K562 (cell line): Measurements from ENCODE around the gene FCGR2B. TPM values are rescaled to one million over a fixed set of nuclear protein-coding genes. Genes with fewer than 3 reads are reported as not detected.

ENCODE experiments used
- HNRNPLL ChIP-seq: fragments of 200-400 bp; formaldehyde crosslinking; IDR thresholded peaks from 2 replicates; pipeline ENCODE4 v1.6.1; 2017; ENCODE audit warnings: low read length, low read depth, mild to moderate bottlenecking; ENCODE audit not compliant: poor library complexity, severe bottlenecking
- KAT7 ChIP-seq: sonication (generic); formaldehyde crosslinking; IDR thresholded peaks from 2 replicates; pipeline ENCODE4 v1.8.0; 2022; ENCODE audit warnings: missing genetic modification reagents, mild to moderate bottlenecking, borderline replicate concordance
- KLF6 ChIP-seq: fragments of 250-450 bp; sonication (Bioruptor Pico); IDR thresholded peaks from 2 replicates; pipeline ENCODE4 v1.4.0; 2020; ENCODE audit warnings: mild to moderate bottlenecking, moderate library complexity, borderline replicate concordance
- MYC ChIP-seq, 2 experiments: fragments of 250-450 bp in 1 of 2; sonication (Bioruptor Pico) in 1 of 2; IDR thresholded peaks; 2 replicates each; pipeline versions ENCODE4 v1.5.1 to v1.6.1; 2012 to 2021; ENCODE audit warnings: low read depth in 2 of 2, borderline replicate concordance in 1 of 2, improper control_type of control experiment in 1 of 2, low read length in 1 of 2, mild to moderate bottlenecking in 1 of 2, moderate library complexity in 1 of 2
- SRSF3 ChIP-seq: fragments of 200-400 bp; formaldehyde crosslinking; IDR thresholded peaks from 2 replicates; pipeline ENCODE4 v1.6.1; 2016; ENCODE audit warnings: mild to moderate bottlenecking, low read length, moderate library complexity; ENCODE audit not compliant: insufficient read depth
- ZBTB8A ChIP-seq: fragments of 450-650 bp; IDR thresholded peaks from 2 replicates; pipeline ENCODE4 v1.6.1; 2018; ENCODE audit warnings: mild to moderate bottlenecking, moderate library complexity; ENCODE audit not compliant: partially characterized antibody
- polyA plus RNA-seq, 8 experiments: library from polyadenylated mRNA; depleted of rRNA in 4 of 8; stranded (reverse) in 5 of 8; unstranded in 3 of 8; fragments of >200 nt; fragmentation: Nextera tagmentation in 2 of 8; fragmentation: Illumina TruSeq in 1 of 8; extraction: Ambion mirVana in 2 of 8; extraction: Trizol in 1 of 8; gene quantifications; 2 replicates each; pipeline versions ENCODE4 v1.2.1 to v1.2.3, GENCODE V29; 2011 to 2014; ENCODE audit warnings: inconsistent platforms in 1 of 8, missing spikeins in 1 of 8
- total RNA-seq, 7 experiments: library from RNA; depleted of rRNA in 6 of 7; stranded (reverse); fragments of >200 nt in 6 of 7; fragmentation: Illumina TruSeq in 2 of 7; extraction: Trizol in 2 of 7; gene quantifications; 2 replicates each; pipeline versions ENCODE4 v1.2.1 to v1.2.3, GENCODE V29; 2011 to 2021; ENCODE audit warnings: low replicate concordance in 1 of 7
- TF ChIP-seq, protein P1 (sequence below): sonication (generic); formaldehyde crosslinking; IDR thresholded peaks from 2 replicates; pipeline ENCODE4 v1.8.0; 2023; ENCODE audit warnings: mild to moderate bottlenecking, missing genetic modification reagents
- TF ChIP-seq, protein P2 (sequence below): fragments of 200-800 bp; sonication (Bioruptor generic); IDR thresholded peaks from 2 replicates; pipeline ENCODE4 v1.6.1; 2016; ENCODE audit warnings: missing genetic modification characterization, missing compliant biosample characterization
- TF ChIP-seq, protein P3 (sequence below): fragments of 450-650 bp; IDR thresholded peaks from one replicate; pipeline ENCODE4 v1.6.1; 2018; ENCODE audit warnings: mild to moderate bottlenecking, moderate library complexity; ENCODE audit not compliant: partially characterized antibody

Gene FCGR2B
- total and polyA plus RNA-seq, 9 of the 15 experiments (the other 6 are each of a cell fraction or from before 2014, with no cell fraction given), result 1.7 to 8.9 (median 3.9) TPM

DNA sequence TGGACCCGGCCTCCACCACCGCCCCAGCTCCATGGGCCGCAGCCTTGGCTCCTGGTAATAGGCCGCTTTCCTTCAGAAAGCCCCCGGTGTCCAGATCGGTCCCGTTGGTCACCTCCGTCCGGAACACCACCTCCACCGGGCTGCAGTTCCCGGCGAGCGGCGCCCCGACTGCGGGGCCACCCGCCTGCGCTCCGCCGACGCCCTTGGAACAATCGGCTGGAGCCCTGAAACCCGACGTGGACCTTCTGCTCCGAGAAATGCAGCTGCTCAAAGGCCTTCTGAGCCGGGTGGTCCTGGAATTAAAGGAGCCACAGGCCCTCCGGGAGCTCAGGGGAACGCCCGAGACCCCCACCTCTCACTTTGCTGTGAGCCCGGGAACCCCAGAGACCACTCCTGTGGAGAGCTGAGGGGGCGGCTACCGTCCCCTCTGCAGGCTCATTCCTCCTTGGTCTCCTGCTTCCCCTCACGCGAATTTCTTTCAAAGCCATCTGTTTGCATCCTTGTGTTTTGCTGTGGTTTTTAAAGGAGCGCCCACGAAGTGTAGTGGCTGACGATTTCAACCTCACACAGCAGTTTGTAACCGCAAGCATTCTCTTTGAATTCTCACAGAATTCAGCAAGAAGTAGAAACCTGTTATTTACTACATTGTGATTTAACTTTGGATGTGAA lies 64.4 kb downstream of the FCGR2B start (continued):
- TF ChIP-seq, protein P1, sequence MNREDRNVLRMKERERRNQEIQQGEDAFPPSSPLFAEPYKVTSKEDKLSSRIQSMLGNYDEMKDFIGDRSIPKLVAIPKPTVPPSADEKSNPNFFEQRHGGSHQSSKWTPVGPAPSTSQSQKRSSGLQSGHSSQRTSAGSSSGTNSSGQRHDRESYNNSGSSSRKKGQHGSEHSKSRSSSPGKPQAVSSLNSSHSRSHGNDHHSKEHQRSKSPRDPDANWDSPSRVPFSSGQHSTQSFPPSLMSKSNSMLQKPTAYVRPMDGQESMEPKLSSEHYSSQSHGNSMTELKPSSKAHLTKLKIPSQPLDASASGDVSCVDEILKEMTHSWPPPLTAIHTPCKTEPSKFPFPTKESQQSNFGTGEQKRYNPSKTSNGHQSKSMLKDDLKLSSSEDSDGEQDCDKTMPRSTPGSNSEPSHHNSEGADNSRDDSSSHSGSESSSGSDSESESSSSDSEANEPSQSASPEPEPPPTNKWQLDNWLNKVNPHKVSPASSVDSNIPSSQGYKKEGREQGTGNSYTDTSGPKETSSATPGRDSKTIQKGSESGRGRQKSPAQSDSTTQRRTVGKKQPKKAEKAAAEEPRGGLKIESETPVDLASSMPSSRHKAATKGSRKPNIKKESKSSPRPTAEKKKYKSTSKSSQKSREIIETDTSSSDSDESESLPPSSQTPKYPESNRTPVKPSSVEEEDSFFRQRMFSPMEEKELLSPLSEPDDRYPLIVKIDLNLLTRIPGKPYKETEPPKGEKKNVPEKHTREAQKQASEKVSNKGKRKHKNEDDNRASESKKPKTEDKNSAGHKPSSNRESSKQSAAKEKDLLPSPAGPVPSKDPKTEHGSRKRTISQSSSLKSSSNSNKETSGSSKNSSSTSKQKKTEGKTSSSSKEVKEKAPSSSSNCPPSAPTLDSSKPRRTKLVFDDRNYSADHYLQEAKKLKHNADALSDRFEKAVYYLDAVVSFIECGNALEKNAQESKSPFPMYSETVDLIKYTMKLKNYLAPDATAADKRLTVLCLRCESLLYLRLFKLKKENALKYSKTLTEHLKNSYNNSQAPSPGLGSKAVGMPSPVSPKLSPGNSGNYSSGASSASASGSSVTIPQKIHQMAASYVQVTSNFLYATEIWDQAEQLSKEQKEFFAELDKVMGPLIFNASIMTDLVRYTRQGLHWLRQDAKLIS, result peak; percentile 61; the same call in 1 of the 2 replicates
- 0 out of 2 replicates have a peak, but pooled peaks have one; percentile 63 for TF ChIP-seq KLF6
- no peak for TF ChIP-seq MYC (IDR thresholded peaks at IDR 0.05; ENCODE audit: low read depth, low read length)
- TF ChIP-seq MYC (CRISPR knock-in tag; IDR thresholded peaks at IDR 0.05; ENCODE audit: borderline replicate concordance, low read depth), result 0 out of 2 replicates have a peak, but pooled peaks have one; percentile 8
- TF ChIP-seq, protein P2, sequence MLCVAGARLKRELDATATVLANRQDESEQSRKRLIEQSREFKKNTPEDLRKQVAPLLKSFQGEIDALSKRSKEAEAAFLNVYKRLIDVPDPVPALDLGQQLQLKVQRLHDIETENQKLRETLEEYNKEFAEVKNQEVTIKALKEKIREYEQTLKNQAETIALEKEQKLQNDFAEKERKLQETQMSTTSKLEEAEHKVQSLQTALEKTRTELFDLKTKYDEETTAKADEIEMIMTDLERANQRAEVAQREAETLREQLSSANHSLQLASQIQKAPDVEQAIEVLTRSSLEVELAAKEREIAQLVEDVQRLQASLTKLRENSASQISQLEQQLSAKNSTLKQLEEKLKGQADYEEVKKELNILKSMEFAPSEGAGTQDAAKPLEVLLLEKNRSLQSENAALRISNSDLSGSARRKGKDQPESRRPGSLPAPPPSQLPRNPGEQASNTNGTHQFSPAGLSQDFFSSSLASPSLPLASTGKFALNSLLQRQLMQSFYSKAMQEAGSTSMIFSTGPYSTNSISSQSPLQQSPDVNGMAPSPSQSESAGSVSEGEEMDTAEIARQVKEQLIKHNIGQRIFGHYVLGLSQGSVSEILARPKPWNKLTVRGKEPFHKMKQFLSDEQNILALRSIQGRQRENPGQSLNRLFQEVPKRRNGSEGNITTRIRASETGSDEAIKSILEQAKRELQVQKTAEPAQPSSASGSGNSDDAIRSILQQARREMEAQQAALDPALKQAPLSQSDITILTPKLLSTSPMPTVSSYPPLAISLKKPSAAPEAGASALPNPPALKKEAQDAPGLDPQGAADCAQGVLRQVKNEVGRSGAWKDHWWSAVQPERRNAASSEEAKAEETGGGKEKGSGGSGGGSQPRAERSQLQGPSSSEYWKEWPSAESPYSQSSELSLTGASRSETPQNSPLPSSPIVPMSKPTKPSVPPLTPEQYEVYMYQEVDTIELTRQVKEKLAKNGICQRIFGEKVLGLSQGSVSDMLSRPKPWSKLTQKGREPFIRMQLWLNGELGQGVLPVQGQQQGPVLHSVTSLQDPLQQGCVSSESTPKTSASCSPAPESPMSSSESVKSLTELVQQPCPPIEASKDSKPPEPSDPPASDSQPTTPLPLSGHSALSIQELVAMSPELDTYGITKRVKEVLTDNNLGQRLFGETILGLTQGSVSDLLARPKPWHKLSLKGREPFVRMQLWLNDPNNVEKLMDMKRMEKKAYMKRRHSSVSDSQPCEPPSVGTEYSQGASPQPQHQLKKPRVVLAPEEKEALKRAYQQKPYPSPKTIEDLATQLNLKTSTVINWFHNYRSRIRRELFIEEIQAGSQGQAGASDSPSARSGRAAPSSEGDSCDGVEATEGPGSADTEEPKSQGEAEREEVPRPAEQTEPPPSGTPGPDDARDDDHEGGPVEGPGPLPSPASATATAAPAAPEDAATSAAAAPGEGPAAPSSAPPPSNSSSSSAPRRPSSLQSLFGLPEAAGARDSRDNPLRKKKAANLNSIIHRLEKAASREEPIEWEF (CRISPR knock-in tag), result no peak
- no peak for TF ChIP-seq ZBTB8A
- peak; percentile 2; the same call in 1 of the 2 replicates for TF ChIP-seq KAT7 (CRISPR knock-in tag)
- TF ChIP-seq HNRNPLL, result no peak
- TF ChIP-seq SRSF3, result no peak
- TF ChIP-seq, protein P3, sequence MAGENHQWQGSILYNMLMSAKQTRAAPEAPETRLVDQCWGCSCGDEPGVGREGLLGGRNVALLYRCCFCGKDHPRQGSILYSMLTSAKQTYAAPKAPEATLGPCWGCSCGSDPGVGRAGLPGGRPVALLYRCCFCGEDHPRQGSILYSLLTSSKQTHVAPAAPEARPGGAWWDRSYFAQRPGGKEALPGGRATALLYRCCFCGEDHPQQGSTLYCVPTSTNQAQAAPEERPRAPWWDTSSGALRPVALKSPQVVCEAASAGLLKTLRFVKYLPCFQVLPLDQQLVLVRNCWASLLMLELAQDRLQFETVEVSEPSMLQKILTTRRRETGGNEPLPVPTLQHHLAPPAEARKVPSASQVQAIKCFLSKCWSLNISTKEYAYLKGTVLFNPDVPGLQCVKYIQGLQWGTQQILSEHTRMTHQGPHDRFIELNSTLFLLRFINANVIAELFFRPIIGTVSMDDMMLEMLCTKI, result no peak
